A549 (cell line): ENCODE results near the gene ATP11A. TPM values are rescaled to one million over a fixed set of nuclear protein-coding genes. Genes with fewer than 3 reads are reported as not detected.

Experiments used
- ATAC-seq, 2 experiments: fragments of 200-7000 bp in 1 of 2; fragments of >200 bp in 1 of 2; cut with Nextera tagmentation in 1 of 2; cut with Tn5 transposase in 1 of 2; 3 replicates each; pipeline versions ENCODE4 v1.8.0 to v1.9.1; 2018 to 2020; ENCODE audit warnings: mild to moderate bottlenecking in 1 of 2, moderate library complexity in 1 of 2
- CTCF ChIA-PET: fragments of 300-600 bp; sonication (Branson Sonifier 250); formaldehyde crosslinking; extraction: SDS; loops from one replicate; lab custom pipeline; 2021; ENCODE audit warnings: antibody characterized with exemption, inconsistent platforms; lab: Yijun Ruan, JAX
- POLR2A ChIA-PET: fragments of 350-600 bp; formaldehyde crosslinking; extraction: SDS; loops from one replicate; lab custom pipeline; 2021; ENCODE audit warnings: antibody characterized with exemption, inconsistent platforms; lab: Yijun Ruan, JAX
- DNase-seq, 2 experiments: peaks; one replicate each; pipeline versions ENCODE4 v3.0.0 to v3.0.0-alpha.2; 2011 to 2016; ENCODE audit warnings: low read depth in 1 of 2, low spot score in 1 of 2
- FAIRE-seq: peaks from 2 replicates; lab custom pipeline; 2011; peaks lifted over from hg19 to GRCh38; lab: Jason Lieb, UNC
- H3K27ac ChIP-seq, 2 experiments: fragments of >200 bp; sonication (Bioruptor Twin); formaldehyde crosslinking; 3 replicates each; pipeline ENCODE4 v1.5.1; 2016 to 2017
- H3K4me1 ChIP-seq: fragments of >200 bp; sonication (Bioruptor Twin); formaldehyde crosslinking; 3 replicates; pipeline ENCODE4 v1.6.1; 2016
- H3K4me2 ChIP-seq: fragments of >200 bp; sonication (Bioruptor Twin); formaldehyde crosslinking; 3 replicates; pipeline ENCODE4 v1.6.1; 2016
- H3K4me3 ChIP-seq: fragments of >200 bp; sonication (Bioruptor Twin); formaldehyde crosslinking; 3 replicates; pipeline ENCODE4 v1.5.1; 2016
- H3K9me3 ChIP-seq: fragments of >200 bp; sonication (Bioruptor Twin); formaldehyde crosslinking; 3 replicates; pipeline ENCODE4 v1.6.1; 2016
- BHLHE40 ChIP-seq: IDR thresholded peaks from 2 replicates; pipeline ENCODE4 v1.6.1; 2012; ENCODE audit warnings: low read depth, low read length, inconsistent platforms
- CBX2 ChIP-seq: fragments of 200-600 bp; sonication (generic); IDR thresholded peaks from 2 replicates; pipeline ENCODE4 v1.6.1; 2016; ENCODE audit warnings: low read depth, mild to moderate bottlenecking, borderline replicate concordance
- CBX8 ChIP-seq: fragments of 200-600 bp; sonication (generic); IDR thresholded peaks from 2 replicates; pipeline ENCODE4 v1.6.1; 2016
- CEBPB ChIP-seq, 2 experiments: fragments of >200 bp in 1 of 2; sonication (Bioruptor Twin) in 1 of 2; formaldehyde crosslinking in 1 of 2; IDR thresholded peaks; 2 replicates each; pipeline ENCODE4 v1.6.1; 2012 to 2016
- CHD2 ChIP-seq: fragments of 150-350 bp; IDR thresholded peaks from 2 replicates; pipeline ENCODE4 v1.6.1; 2014; ENCODE audit warnings: low read length; ENCODE audit not compliant: partially characterized antibody
- CHD4 ChIP-seq: fragments of 200-600 bp; sonication (generic); IDR thresholded peaks from 2 replicates; pipeline ENCODE4 v1.6.1; 2016; ENCODE audit warnings: antibody characterized with exemption, mild to moderate bottlenecking, borderline replicate concordance
- EHF ChIP-seq: fragments of 250-450 bp; sonication (Bioruptor Pico); IDR thresholded peaks from 2 replicates; pipeline ENCODE4 v1.5.0; 2020; ENCODE audit warnings: mild to moderate bottlenecking
- EP300 ChIP-seq, 2 experiments: fragments of >200 bp; sonication (Bioruptor Twin); formaldehyde crosslinking; IDR thresholded peaks; 2 replicates in 1 of 2; 3 replicates in 1 of 2; pipeline ENCODE4 v1.6.1; 2016 to 2017
- FOSB ChIP-seq: fragments of 250-450 bp; sonication (Bioruptor Pico); IDR thresholded peaks from 2 replicates; pipeline ENCODE4 v1.5.0; 2020; ENCODE audit warnings: mild to moderate bottlenecking, moderate library complexity
- FOXS1 ChIP-seq: fragments of 250-450 bp; sonication (Bioruptor Pico); IDR thresholded peaks from 2 replicates; pipeline ENCODE4 v1.5.0; 2020; ENCODE audit warnings: mild to moderate bottlenecking, moderate library complexity
- GATA3 ChIP-seq: IDR thresholded peaks from 2 replicates; pipeline ENCODE4 v1.6.1; 2012; ENCODE audit warnings: borderline replicate concordance
- HDAC2 ChIP-seq: fragments of 200-600 bp; sonication (generic); IDR thresholded peaks from 2 replicates; pipeline ENCODE4 v1.6.1; 2016
- HEYL ChIP-seq: fragments of 250-450 bp; sonication (Bioruptor Pico); IDR thresholded peaks from 2 replicates; pipeline ENCODE4 v1.8.0; 2021; ENCODE audit warnings: mild to moderate bottlenecking, moderate library complexity
- HOXA7 ChIP-seq: fragments of 250-450 bp; sonication (Bioruptor Pico); IDR thresholded peaks from 2 replicates; pipeline ENCODE4 v1.5.0; 2020; ENCODE audit warnings: mild to moderate bottlenecking, moderate library complexity
- KDM1A ChIP-seq: fragments of 200-600 bp; sonication (generic); IDR thresholded peaks from 2 replicates; pipeline ENCODE4 v1.6.1; 2016; ENCODE audit warnings: low read depth, mild to moderate bottlenecking
- KDM5A ChIP-seq: fragments of 200-600 bp; sonication (generic); IDR thresholded peaks from 2 replicates; pipeline ENCODE4 v1.6.1; 2016; ENCODE audit warnings: antibody characterized with exemption, mild to moderate bottlenecking
- MYC ChIP-seq: IDR thresholded peaks from 2 replicates; pipeline ENCODE4 v1.6.1; 2012; ENCODE audit warnings: mild to moderate bottlenecking, inconsistent platforms, low read length, improper control_type of control experiment, borderline replicate concordance
- NPAS2 ChIP-seq: fragments of 250-450 bp; sonication (Bioruptor Pico); IDR thresholded peaks from 2 replicates; pipeline ENCODE4 v1.8.0; 2022; ENCODE audit warnings: mild to moderate bottlenecking, moderate library complexity, borderline replicate concordance
- NR3C1 ChIP-seq: fragments of >200 bp; sonication (Bioruptor Twin); formaldehyde crosslinking; IDR thresholded peaks from 3 replicates; pipeline ENCODE4 v1.6.1; 2017
- RAD21 ChIP-seq, 2 experiments: fragments of >200 bp in 1 of 2; sonication (Bioruptor Twin) in 1 of 2; formaldehyde crosslinking in 1 of 2; IDR thresholded peaks in 1 of 2; conservative IDR thresholded peaks in 1 of 2; 2 replicates in 1 of 2; 3 replicates in 1 of 2; pipeline ENCODE4 v1.6.1; 2012 to 2018; ENCODE audit warnings: inconsistent platforms in 1 of 2
- RARB ChIP-seq: fragments of 250-450 bp; sonication (Bioruptor Pico); IDR thresholded peaks from 2 replicates; pipeline ENCODE4 v1.8.0; 2021; ENCODE audit warnings: mild to moderate bottlenecking, moderate library complexity
- RFX5 ChIP-seq: fragments of 450-650 bp; IDR thresholded peaks from 2 replicates; pipeline ENCODE4 v1.7.1; 2014; ENCODE audit warnings: antibody characterized with exemption, mild to moderate bottlenecking, moderate library complexity
- SMC3 ChIP-seq: fragments of >200 bp; sonication (Bioruptor Twin); formaldehyde crosslinking; IDR thresholded peaks from 3 replicates; pipeline ENCODE4 v1.6.1; 2018; ENCODE audit warnings: inconsistent platforms
- SREBF2 ChIP-seq: fragments of 450-650 bp; IDR thresholded peaks from 2 replicates; pipeline ENCODE4 v1.6.1; 2014; ENCODE audit warnings: mild to moderate bottlenecking, moderate library complexity
- ZFP36 ChIP-seq: fragments of 450-650 bp; IDR thresholded peaks from 2 replicates; pipeline ENCODE4 v1.6.1; 2014; ENCODE audit warnings: borderline replicate concordance; ENCODE audit not compliant: partially characterized antibody
- ZNF302 ChIP-seq: fragments of 250-450 bp; sonication (Bioruptor Pico); IDR thresholded peaks from 2 replicates; pipeline ENCODE4 v1.9.0; 2021; ENCODE audit warnings: inconsistent platforms, mild to moderate bottlenecking, moderate library complexity
- ZSCAN20 ChIP-seq: fragments of 250-450 bp; sonication (Bioruptor Pico); IDR thresholded peaks from 2 replicates; pipeline ENCODE4 v1.8.0; 2022; ENCODE audit warnings: mild to moderate bottlenecking, moderate library complexity
- WGBS: methylation state at CpG from one replicate; pipeline ENCODE4 v1.1.6; 2017; ENCODE audit errors: missing lambda C conversion rate; 5-methylcytosine and 5-hydroxymethylcytosine counted together
- polyA plus RNA-seq, 4 experiments: library from polyadenylated mRNA; depleted of rRNA in 3 of 4; stranded (reverse); fragments of >200 nt; fragmentation: RNase III in 1 of 4; extraction: RNeasy Plus Mini Kit Qiagen cat#74134 plus additional on column Dnase treatment in 1 of 4; gene quantifications; 2 replicates in 3 of 4; 3 replicates in 1 of 4; pipeline ENCODE4 v1.2.3, GENCODE V29; 2011 to 2017
- TF ChIP-seq, protein P1 (sequence below): fragments of >200 bp; sonication (Bioruptor Twin); formaldehyde crosslinking; IDR thresholded peaks from 3 replicates; pipeline ENCODE4 v1.6.1; 2016
- TF ChIP-seq, protein P2 (sequence below): IDR thresholded peaks from 2 replicates; pipeline ENCODE4 v1.6.1; 2012
- TF ChIP-seq, protein P3 (sequence below): fragments of 150-350 bp; IDR thresholded peaks from 2 replicates; pipeline ENCODE4 v1.6.1; 2014; ENCODE audit warnings: low read depth, mild to moderate bottlenecking, low read length
- TF ChIP-seq, protein P4 (sequence below): fragments of 250-450 bp; sonication (Bioruptor Pico); IDR thresholded peaks from 2 replicates; pipeline ENCODE4 v1.5.0; 2020; ENCODE audit warnings: low read depth, mild to moderate bottlenecking, moderate library complexity
- TF ChIP-seq, protein P5 (sequence below): fragments of 450-650 bp; IDR thresholded peaks from 2 replicates; pipeline ENCODE4 v1.6.1; 2014; ENCODE audit warnings: antibody characterized with exemption
- TF ChIP-seq, protein P6 (sequence below): IDR thresholded peaks from 2 replicates; pipeline ENCODE4 v1.6.1; 2012

Gene ATP11A
- polyA plus RNA-seq, 2 of the 4 experiments (the other 2 are of a cell fraction) = 4.1 to 8.0 TPM

DNA sequence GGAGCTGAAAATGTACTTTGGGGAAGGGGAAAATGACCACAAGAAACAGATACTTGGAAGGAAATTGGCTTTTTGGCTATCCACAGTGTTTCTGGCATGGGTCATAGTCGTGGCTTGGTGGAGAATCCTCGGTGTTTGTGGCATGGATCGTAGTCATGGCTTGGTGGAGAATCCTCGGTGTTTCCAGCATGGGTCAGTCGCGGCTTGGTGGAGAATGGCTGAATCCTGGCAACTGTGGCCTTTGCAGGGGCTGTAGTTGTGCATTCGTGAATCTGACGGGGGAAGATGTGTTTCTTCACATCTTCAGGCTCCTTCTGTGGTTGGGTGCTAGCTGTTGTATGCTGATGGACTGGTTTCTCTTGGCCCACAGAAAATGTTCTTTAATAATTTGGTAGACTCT, 217.4 kb downstream of the ATP11A start:
- CTCF ChIA-PET = interaction anchor here (0.9 kb wide), 1 partner anchor 24 kb away, joined by 3 read pairs; no protein-coding TSS in a partner anchor
- H3K4me3 ChIP-seq = no peak overlapping the region
- FAIRE-seq (no peak), ATAC-seq (no peak), DNase-seq (no peak)
- 82% methylated on average over 8 of the region's 8 CpGs for WGBS
- POLR2A ChIA-PET = no interaction called here
- no peak overlapping the region for H3K27ac ChIP-seq
- H3K4me1 ChIP-seq = no peaks in the 10 kb centered on the region
- TF ChIP-seq NPAS2 (CRISPR knock-in tag) = no peak
- TF ChIP-seq, protein P1, sequence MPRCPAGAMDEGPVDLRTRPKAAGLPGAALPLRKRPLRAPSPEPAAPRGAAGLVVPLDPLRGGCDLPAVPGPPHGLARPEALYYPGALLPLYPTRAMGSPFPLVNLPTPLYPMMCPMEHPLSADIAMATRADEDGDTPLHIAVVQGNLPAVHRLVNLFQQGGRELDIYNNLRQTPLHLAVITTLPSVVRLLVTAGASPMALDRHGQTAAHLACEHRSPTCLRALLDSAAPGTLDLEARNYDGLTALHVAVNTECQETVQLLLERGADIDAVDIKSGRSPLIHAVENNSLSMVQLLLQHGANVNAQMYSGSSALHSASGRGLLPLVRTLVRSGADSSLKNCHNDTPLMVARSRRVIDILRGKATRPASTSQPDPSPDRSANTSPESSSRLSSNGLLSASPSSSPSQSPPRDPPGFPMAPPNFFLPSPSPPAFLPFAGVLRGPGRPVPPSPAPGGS = no peak
- TF ChIP-seq, protein P2, sequence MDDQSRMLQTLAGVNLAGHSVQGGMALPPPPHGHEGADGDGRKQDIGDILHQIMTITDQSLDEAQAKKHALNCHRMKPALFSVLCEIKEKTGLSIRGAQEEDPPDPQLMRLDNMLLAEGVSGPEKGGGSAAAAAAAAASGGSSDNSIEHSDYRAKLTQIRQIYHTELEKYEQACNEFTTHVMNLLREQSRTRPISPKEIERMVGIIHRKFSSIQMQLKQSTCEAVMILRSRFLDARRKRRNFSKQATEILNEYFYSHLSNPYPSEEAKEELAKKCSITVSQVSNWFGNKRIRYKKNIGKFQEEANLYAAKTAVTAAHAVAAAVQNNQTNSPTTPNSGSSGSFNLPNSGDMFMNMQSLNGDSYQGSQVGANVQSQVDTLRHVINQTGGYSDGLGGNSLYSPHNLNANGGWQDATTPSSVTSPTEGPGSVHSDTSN = no peak
- TF ChIP-seq, protein P3, sequence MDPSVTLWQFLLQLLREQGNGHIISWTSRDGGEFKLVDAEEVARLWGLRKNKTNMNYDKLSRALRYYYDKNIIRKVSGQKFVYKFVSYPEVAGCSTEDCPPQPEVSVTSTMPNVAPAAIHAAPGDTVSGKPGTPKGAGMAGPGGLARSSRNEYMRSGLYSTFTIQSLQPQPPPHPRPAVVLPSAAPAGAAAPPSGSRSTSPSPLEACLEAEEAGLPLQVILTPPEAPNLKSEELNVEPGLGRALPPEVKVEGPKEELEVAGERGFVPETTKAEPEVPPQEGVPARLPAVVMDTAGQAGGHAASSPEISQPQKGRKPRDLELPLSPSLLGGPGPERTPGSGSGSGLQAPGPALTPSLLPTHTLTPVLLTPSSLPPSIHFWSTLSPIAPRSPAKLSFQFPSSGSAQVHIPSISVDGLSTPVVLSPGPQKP = no peak
- TF ChIP-seq FOXS1 = no peak
- no peak for TF ChIP-seq ZFP36
- no peak for TF ChIP-seq GATA3
- no peak for TF ChIP-seq NR3C1
- TF ChIP-seq CBX2 = no peak
- no peak for TF ChIP-seq CBX8
- TF ChIP-seq CHD2 = no peak
- TF ChIP-seq BHLHE40 = no peak
- no peak for TF ChIP-seq EHF (CRISPR knock-in tag)
- no peak for TF ChIP-seq KDM1A
- TF ChIP-seq HOXA7 (CRISPR knock-in tag) = no peak
- no peak for TF ChIP-seq RFX5
- no peak for TF ChIP-seq MYC
- TF ChIP-seq HDAC2 = no peak
- TF ChIP-seq, protein P4, sequence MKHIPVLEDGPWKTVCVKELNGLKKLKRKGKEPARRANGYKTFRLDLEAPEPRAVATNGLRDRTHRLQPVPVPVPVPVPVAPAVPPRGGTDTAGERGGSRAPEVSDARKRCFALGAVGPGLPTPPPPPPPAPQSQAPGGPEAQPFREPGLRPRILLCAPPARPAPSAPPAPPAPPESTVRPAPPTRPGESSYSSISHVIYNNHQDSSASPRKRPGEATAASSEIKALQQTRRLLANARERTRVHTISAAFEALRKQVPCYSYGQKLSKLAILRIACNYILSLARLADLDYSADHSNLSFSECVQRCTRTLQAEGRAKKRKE = no peak
- no peaks in the 10 kb centered on the region for H3K9me3 ChIP-seq
- H3K4me2 ChIP-seq = no peak overlapping the region

DNA sequence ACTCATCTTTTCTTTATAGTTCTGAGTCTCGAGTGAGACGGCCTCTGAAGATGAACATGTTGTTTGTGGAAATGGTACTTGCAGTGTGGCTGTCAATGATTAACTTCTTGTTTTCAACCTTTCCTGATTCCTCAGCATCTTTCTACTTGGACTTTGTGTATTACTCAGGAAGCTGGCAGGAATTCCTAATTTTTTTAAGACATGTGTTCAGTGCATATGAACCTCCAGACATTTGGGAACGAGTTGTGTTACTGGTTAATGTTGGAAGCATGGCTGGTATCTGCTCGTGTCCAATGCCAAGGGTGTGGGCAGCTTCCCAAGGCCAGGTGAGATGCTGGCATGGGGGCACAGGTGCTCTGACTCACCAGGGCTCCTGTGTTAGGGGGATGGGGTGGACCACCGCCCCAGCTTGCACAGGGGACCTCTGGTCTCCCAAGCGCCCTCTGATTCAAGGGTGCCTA, 218.1 kb downstream of the ATP11A start:
- WGBS = 44% methylated on average over 6 of the region's 6 CpGs
- no peak for FAIRE-seq
- CTCF ChIA-PET = interaction anchor here (0.9 kb wide), 1 partner anchor 23 kb away, joined by 3 read pairs; no protein-coding TSS in a partner anchor

More for the DNA sequence above, 218.1 kb downstream of the ATP11A start:
- Histone ChIP-seq H3K4me3 (no peak overlapping the region), H3K9me3 (no peaks in the 10 kb centered on the region), H3K4me1 (no peaks in the 10 kb centered on the region), H3K4me2 (no peak overlapping the region), H3K27ac (no peak overlapping the region)
- POLR2A ChIA-PET = no interaction called here
- no peak for ATAC-seq
- DNase-seq = no peak
- TF ChIP-seq KDM5A (no peak), EP300 (IDR thresholded peaks at IDR 0.05) (no peak), SMC3 (no peak), CEBPB (IDR thresholded peaks at IDR 0.05) (no peak), ZSCAN20 (no peak), GATA3 (no peak), HEYL (CRISPR knock-in tag) (no peak), ZNF302 (CRISPR knock-in tag) (no peak), CHD4 (no peak), BHLHE40 (no peak), SREBF2 (no peak), FOSB (CRISPR knock-in tag) (no peak), NPAS2 (CRISPR knock-in tag) (no peak), RAD21 (conservative IDR thresholded peaks at IDR 0.05 in 1 of 2, IDR thresholded peaks at IDR 0.05 in 1 of 2) (no peak), RARB (CRISPR knock-in tag) (no peak), MYC (no peak)
- TF ChIP-seq, protein P5, sequence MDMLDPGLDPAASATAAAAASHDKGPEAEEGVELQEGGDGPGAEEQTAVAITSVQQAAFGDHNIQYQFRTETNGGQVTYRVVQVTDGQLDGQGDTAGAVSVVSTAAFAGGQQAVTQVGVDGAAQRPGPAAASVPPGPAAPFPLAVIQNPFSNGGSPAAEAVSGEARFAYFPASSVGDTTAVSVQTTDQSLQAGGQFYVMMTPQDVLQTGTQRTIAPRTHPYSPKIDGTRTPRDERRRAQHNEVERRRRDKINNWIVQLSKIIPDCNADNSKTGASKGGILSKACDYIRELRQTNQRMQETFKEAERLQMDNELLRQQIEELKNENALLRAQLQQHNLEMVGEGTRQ = no peak
- TF ChIP-seq, protein P6, sequence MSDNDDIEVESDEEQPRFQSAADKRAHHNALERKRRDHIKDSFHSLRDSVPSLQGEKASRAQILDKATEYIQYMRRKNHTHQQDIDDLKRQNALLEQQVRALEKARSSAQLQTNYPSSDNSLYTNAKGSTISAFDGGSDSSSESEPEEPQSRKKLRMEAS = no peak
